Astrocyte of the hippocampus (primary cell): ENCODE results near the gene TAAR1.
A peak's percentile ranks its signal among the peaks of the same experiment; 100 is the strongest.
"Not testable (repeated sequence)": the region's sequence is repeated elsewhere in the genome, so short reads cannot be mapped to it uniquely, and the experiment has no call there.

Experiments
- DNase-seq: peaks from one replicate; pipeline ENCODE4 v3.0.0; 2011; ENCODE audit warnings: low read depth, low spot score

TAAR1 gene

GRCh38 chr6:132659082-132659481 lies at the start of gene TAAR1:
TAAR1 (minus strand) TSS chr6:132659182; CDS start chr6:132646003, 13,179 bp downstream.
- DNase-seq = no peak

GRCh38 chr6:132708771-132709170 lies 49.8 kb upstream of the TAAR1 start:
- DNase-seq = peak; percentile 23

- no peak for DNase-seq
Measured at GRCh38 chr6:132708002-132708401, 49.0 kb upstream of the TAAR1 start.

- not testable (repeated sequence) for DNase-seq
Measured at GRCh38 chr6:132706756-132707155, 47.8 kb upstream of the TAAR1 start.

- no peak for DNase-seq
Measured at GRCh38 chr6:132703936-132704335, 45.0 kb upstream of the TAAR1 start.

- DNase-seq = no peak
Measured at GRCh38 chr6:132698608-132699007, 39.6 kb upstream of the TAAR1 start.

GRCh38 chr6:132695773-132696172 lies 36.8 kb upstream of the TAAR1 start:
- no peak for DNase-seq

GRCh38 chr6:132693478-132693877 lies 34.5 kb upstream of the TAAR1 start:
- peak; percentile 70 for DNase-seq

GRCh38 chr6:132690678-132691077 lies 31.7 kb upstream of the TAAR1 start:
- DNase-seq = no peak

GRCh38 chr6:132687306-132687705 lies 28.3 kb upstream of the TAAR1 start:
- DNase-seq = peak; percentile 44

- no peak for DNase-seq
Measured at GRCh38 chr6:132686531-132686930, 27.5 kb upstream of the TAAR1 start.

- no peak for DNase-seq
Measured at GRCh38 chr6:132685009-132685408, 26.0 kb upstream of the TAAR1 start.

- DNase-seq = no peak
Measured at GRCh38 chr6:132684272-132684671, 25.3 kb upstream of the TAAR1 start.

GRCh38 chr6:132683543-132683942 lies 24.6 kb upstream of the TAAR1 start:
- peak; percentile 12 for DNase-seq

GRCh38 chr6:132679094-132679493 lies 20.1 kb upstream of the TAAR1 start:
- DNase-seq = peak; percentile 12

- no peak for DNase-seq
Measured at GRCh38 chr6:132675749-132676148, 16.8 kb upstream of the TAAR1 start.

GRCh38 chr6:132675002-132675401 lies 16.0 kb upstream of the TAAR1 start:
- DNase-seq = no peak

GRCh38 chr6:132673376-132674094 lies 14.6 kb upstream of the TAAR1 start:
- DNase-seq = no peak

GRCh38 chr6:132671295-132671694 lies 12.3 kb upstream of the TAAR1 start:
- no peak for DNase-seq

GRCh38 chr6:132669690-132670291 lies 10.8 kb upstream of the TAAR1 start:
- peak; percentile 62 for DNase-seq

GRCh38 chr6:132666118-132666517 lies 7.1 kb upstream of the TAAR1 start:
- DNase-seq = no peak

GRCh38 chr6:132664309-132665034 lies 5.5 kb upstream of the TAAR1 start:
- no peak for DNase-seq

- no peak for DNase-seq
Measured at GRCh38 chr6:132663661-132664060, 4.7 kb upstream of the TAAR1 start.
